NCI-H2081 treated with DMSO at 0.1 percent for 48 hours (cell line): ENCODE measurements around the gene CCL28.

Experiments used
- DNase-seq: peaks from one replicate; lab custom pipeline; 2025; lab: John Stamatoyannopoulos, UW

The CCL28 gene

DNA sequence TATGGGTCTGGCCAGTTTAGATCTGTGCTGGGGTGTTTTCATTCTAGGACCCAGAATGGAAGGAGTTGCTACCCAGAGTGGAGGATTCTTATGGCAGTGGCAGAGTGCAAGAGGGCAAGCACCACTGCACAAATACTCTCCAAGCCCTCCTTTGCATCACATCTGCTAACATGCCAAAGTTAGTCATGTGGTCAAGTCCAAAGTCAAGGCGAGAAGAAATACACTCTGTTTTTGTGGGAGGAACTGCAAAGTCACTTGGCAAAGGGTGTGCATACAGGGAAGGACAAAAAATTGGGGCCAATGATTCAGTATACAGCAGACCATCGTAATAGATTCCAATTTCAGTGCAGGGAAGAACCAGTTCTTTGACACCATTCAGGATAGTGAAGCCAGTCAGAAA lies 55.1 kb downstream of the CCL28 start:
- no peak for DNase-seq

DNA sequence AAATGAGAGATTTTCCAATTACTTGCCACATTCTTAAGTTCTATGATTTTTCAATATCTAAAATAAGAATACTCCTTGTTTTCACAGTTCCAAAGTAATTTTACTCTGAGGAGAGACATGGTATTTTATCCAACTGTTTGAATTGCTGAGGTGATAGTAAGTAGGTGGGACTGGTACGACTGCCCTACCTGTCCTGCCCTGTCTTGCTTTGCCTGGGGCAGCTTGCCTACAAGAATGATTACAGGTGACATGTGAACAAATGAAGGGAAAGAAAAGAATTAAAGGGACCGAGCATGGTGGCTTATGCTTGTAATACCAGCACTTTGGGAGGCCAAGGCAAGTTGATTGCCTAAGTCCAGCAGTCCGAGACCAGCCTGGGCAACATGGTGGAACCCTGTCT lies 57.4 kb downstream of the CCL28 start:
- no peak for DNase-seq

DNA sequence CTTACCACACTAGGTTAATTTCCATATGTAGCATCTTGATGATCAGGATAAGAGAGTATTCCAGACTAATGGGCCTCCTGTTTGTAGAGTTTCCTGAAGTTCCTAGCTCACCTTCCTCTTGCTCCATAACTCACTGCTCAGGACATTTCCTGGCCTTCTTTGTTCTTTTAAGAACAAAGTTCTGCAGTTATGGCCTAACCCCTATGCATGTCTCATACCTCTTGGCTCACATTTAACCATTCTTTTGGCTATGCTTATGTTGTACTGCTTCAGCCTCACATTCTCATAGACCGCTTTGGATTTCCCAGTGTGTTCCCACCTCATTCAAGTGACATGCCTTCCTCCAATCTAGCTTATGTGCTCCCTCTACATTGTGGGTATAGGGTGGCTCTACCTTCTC lies 58.5 kb downstream of the CCL28 start:
- no peak for DNase-seq

DNA sequence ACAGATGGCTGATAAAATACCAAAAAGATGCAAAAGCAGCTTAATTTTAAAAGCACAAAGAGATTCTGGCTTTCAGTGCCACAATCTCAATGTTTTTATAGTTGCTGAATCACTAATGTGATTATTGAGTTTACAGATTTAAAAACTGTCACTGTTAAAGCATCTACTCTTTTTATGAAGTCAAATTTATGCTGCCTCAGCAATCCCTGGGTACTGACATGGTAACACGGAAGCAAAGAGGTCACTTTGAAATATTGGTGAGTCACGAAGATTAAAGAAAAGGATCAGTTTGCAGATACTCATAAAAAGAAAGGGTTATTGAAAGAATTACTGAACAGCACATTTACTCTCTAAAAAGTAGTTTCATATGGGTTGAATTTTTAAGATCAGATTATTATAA lies 59.3 kb downstream of the CCL28 start:
- no peak for DNase-seq

DNA sequence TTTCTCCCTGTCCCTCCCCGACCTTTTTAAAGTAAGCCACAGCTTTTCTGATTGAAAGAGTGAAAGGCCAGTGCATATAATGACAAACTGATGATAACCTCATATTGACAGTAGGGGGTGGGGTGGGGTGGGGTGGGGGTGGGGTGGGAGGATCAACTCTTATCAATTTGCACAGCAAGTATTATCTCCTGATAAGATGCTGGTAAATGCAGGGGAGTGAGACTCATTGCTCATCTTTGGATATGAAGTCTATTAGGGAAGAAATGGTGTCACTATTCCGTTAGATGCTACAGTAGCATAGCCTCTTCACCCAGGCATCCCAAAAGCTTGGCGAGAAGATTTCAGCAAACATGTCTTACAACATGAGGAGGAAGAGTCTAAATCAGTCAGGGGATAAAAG lies 60.1 kb downstream of the CCL28 start:
- DNase-seq = no peak

DNA sequence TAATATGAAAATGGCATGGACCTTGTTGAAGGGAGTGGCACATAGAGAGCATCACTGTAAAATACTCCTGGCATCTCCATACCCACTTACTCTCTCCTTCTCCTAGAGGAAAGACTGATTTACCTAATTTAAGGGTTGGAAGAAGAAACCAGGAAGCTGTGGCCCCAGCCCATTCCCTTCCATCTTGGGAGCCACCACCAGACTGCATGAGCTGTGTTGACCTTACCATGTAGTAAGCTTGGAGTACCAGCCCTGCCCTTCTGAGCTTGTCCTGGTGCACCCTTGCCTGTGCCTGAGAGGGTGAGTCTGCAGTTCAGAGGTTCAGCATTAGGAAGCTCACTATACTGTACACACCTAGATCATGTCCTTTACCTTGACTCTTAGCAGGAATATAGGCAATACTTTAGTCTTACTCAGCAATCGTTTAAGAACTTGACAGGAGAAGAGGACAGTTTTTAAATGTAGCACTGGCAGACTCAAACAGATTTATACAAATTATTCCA lies 63.3 kb downstream of the CCL28 start:
- DNase-seq = no peak

DNA sequence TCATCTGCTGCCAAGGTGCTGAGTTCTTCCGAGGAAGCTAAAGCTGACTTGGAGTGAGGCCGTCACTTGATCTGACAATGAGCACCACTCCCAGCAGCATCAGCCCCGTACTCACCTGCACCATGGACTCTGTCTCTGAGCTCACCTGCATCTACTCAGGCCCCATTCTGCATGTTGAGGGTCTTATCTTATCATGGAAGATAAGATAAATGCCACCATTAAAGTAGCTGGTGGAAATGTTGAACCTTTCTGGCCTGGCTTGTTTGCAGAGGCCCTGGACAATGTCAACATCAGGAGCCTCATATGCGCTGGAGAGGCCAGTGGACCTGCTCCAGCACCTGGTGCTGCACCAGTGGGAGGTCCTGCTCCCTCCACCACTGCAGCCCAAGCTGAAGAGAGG lies 64.0 kb downstream of the CCL28 start:
- DNase-seq = no peak

DNA sequence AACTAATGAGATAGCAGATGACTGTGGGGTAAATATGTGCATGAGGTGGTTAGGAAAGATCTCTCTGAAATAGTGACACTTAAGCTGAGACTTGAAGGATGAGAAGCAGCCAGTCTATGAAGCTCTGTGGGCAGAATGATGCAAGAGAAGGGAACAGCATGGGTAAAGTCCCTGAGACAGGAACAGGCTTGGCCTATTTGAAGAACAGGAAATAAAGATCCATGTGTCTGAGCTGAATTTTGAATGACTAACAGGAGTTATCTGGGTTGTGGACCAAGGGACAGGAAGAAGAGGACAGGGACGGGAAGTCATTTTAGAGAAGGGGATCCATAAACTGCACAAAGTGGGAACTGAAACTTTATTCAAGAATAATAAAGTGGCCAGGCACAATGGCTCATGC lies 73.3 kb downstream of the CCL28 start:
- DNase-seq = no peak

DNA sequence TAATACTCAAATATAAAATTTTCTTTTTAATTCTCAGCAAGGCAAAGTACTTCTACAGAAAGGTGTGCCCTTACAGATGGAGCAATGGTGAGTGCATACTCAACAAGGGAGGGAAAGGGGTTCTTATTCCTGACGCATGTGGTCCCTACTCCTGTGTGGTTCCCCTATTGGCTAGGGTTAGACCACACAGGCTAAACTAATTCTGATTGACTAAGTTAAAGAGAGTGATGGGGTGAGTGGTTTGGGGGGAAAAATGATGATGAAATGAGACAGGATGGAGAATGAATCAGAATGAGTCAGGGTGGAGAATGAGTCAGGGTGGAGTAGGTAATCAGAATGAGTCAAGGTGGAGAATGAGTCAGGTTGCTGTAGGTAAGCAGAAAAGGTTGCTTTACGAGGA lies 76.0 kb downstream of the CCL28 start:
- DNase-seq = no peak

DNA sequence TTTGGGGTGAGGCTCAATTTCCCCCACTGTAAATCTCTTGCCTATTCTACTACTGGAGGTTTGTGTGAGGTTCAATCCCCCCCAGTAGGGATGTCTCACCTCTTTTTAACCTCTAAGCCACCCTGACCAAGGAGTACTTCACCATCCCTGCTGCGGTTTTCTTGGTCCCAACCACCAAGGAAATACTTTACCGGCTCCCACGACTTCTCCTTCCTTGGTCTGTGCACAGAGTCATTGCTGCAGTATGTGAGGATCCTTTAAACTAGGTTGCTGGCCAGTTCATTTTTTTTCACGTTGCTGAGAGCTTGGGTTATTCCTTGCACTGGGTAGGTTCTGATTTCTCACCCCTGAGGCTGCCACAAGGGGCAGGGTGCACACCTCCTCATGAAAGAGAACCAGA lies 76.5 kb downstream of the CCL28 start:
- no peak for DNase-seq

DNA sequence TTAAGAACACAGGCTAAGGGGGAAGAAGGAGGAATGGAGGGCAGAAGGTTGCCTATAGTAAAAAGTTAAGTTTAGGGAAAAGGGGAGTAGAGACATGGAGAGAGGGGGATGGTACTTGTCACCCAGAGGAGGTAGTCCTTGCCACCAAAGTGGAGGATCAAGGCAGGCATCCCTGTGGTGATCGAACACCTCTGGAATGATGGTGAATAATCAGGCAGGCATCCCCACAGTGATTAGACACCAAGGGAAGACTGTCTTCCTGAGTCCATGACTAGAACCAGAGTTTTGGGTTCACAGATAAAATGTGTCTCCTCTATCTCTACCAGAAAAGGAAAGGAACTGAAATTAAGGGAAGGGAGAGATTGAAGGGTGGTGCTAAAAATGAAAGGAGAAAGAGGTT lies 79.8 kb downstream of the CCL28 start:
- DNase-seq = no peak
